HepG2 (cell line): ENCODE results near the gene USP10. TPM values are rescaled to one million over a fixed set of nuclear protein-coding genes. Genes with fewer than 3 reads are reported as not detected.

Experiments
- FOSL2 ChIP-seq: sonication (generic); formaldehyde crosslinking; IDR thresholded peaks from 2 replicates; pipeline ENCODE4 v1.4.0; 2020; ENCODE audit warnings: missing genetic modification reagents
- FOXP1 ChIP-seq, 2 experiments: fragments of 450-650 bp in 1 of 2; IDR thresholded peaks; 2 replicates each; pipeline ENCODE4 v1.6.1; 2017 to 2018; ENCODE audit warnings: antibody characterized with exemption in 1 of 2
- HHEX ChIP-seq: IDR thresholded peaks from 2 replicates; pipeline ENCODE4 v1.6.1; 2016; ENCODE audit warnings: control low read depth
- HNF4G ChIP-seq, 2 experiments: sonication (generic) in 1 of 2; formaldehyde crosslinking in 1 of 2; IDR thresholded peaks; 2 replicates each; pipeline versions ENCODE4 v1.4.0 to v1.6.1; 2011 to 2020; ENCODE audit warnings: borderline replicate concordance in 2 of 2, low read depth in 2 of 2, mild to moderate bottlenecking in 2 of 2, low read length in 1 of 2, missing genetic modification reagents in 1 of 2, moderate library complexity in 1 of 2
- IRX3 ChIP-seq: sonication (generic); formaldehyde crosslinking; IDR thresholded peaks from 2 replicates; pipeline ENCODE4 v1.8.1; 2023; ENCODE audit warnings: mild to moderate bottlenecking, low read depth, missing genetic modification reagents, borderline replicate concordance
- MAX ChIP-seq: IDR thresholded peaks from 2 replicates; pipeline ENCODE4 v1.6.1; 2012; ENCODE audit warnings: inconsistent platforms
- MTF1 ChIP-seq: sonication (generic); formaldehyde crosslinking; IDR thresholded peaks from 2 replicates; pipeline ENCODE4 v1.5.0; 2020; ENCODE audit warnings: missing genetic modification reagents
- NR2F2 ChIP-seq: IDR thresholded peaks from 2 replicates; pipeline ENCODE4 v1.6.1; 2012; ENCODE audit warnings: low read depth, inconsistent platforms, borderline replicate concordance
- PHF8 ChIP-seq: sonication (generic); formaldehyde crosslinking; IDR thresholded peaks from 2 replicates; pipeline ENCODE4 v1.5.0; 2020; ENCODE audit warnings: missing genetic modification reagents
- SCMH1 ChIP-seq: sonication (generic); formaldehyde crosslinking; IDR thresholded peaks from 2 replicates; pipeline ENCODE4 v1.9.0; 2021; ENCODE audit warnings: missing genetic modification reagents, mild to moderate bottlenecking, borderline replicate concordance
- SNRNP70 ChIP-seq: fragments of 200-400 bp; formaldehyde crosslinking; IDR thresholded peaks from 2 replicates; pipeline ENCODE4 v1.6.1; 2017; ENCODE audit warnings: mild to moderate bottlenecking, low read depth, low read length, moderate library complexity
- STAG1 ChIP-seq: sonication (generic); formaldehyde crosslinking; IDR thresholded peaks from 2 replicates; pipeline ENCODE4 v1.4.0; 2020; ENCODE audit warnings: missing genetic modification reagents
- ZBTB14 ChIP-seq: sonication (generic); formaldehyde crosslinking; IDR thresholded peaks from 2 replicates; pipeline ENCODE4 v1.4.0; 2020; ENCODE audit warnings: missing genetic modification reagents
- ZBTB21 ChIP-seq: sonication (generic); formaldehyde crosslinking; IDR thresholded peaks from 2 replicates; pipeline ENCODE4 v1.4.0; 2020; ENCODE audit warnings: missing genetic modification reagents
- ZBTB25 ChIP-seq: IDR thresholded peaks from 2 replicates; pipeline ENCODE4 v1.6.1; 2018; ENCODE audit warnings: missing genetic modification reagents
- ZFX ChIP-seq: sonication (generic); formaldehyde crosslinking; IDR thresholded peaks from 2 replicates; pipeline ENCODE4 v1.4.0; 2020; ENCODE audit warnings: mild to moderate bottlenecking, low read depth, missing genetic modification reagents, moderate library complexity
- ZNF484 ChIP-seq: sonication (generic); formaldehyde crosslinking; IDR thresholded peaks from 2 replicates; pipeline ENCODE4 v1.5.1; 2020; ENCODE audit warnings: mild to moderate bottlenecking, low read depth, missing genetic modification reagents, borderline replicate concordance
- ZNF580 ChIP-seq: IDR thresholded peaks from 2 replicates; pipeline ENCODE4 v1.6.1; 2016; ENCODE audit warnings: low read depth, borderline replicate concordance
- ZNF678 ChIP-seq: sonication (generic); formaldehyde crosslinking; IDR thresholded peaks from 2 replicates; pipeline ENCODE4 v1.4.0; 2020; ENCODE audit warnings: mild to moderate bottlenecking, missing genetic modification reagents
- ZNF709 ChIP-seq: sonication (generic); formaldehyde crosslinking; IDR thresholded peaks from 2 replicates; pipeline ENCODE4 v1.5.0; 2020; ENCODE audit warnings: mild to moderate bottlenecking, missing genetic modification reagents
- ZSCAN31 ChIP-seq: sonication (generic); formaldehyde crosslinking; IDR thresholded peaks from 2 replicates; pipeline ENCODE4 v1.5.0; 2020; ENCODE audit warnings: low read depth, mild to moderate bottlenecking, missing genetic modification reagents
- polyA plus RNA-seq, 8 experiments: library from polyadenylated mRNA; depleted of rRNA in 3 of 8; stranded (reverse) in 7 of 8; unstranded in 1 of 8; fragments of >200 nt; fragmentation: Illumina TruSeq in 4 of 8; extraction: Trizol in 4 of 8; gene quantifications; 2 replicates each; pipeline versions ENCODE4 v1.2.1 to v1.2.3, GENCODE V29; 2011 to 2016; ENCODE audit warnings: low read depth in 4 of 8, missing spikeins in 1 of 8, mixed read lengths in 1 of 8; ENCODE audit not compliant: insufficient read depth in 1 of 8
- total RNA-seq, 5 experiments: library from RNA; depleted of rRNA; stranded (reverse); fragments of >200 nt; fragmentation: Illumina TruSeq; extraction: Trizol; gene quantifications; 2 replicates each; pipeline ENCODE4 v1.2.3, GENCODE V29; 2016; ENCODE audit warnings: low read depth in 1 of 5
- TF ChIP-seq, protein P1 (sequence below): sonication (generic); formaldehyde crosslinking; IDR thresholded peaks from 2 replicates; pipeline ENCODE4 v1.4.0; 2020; ENCODE audit warnings: missing genetic modification reagents
- TF ChIP-seq, protein P2 (sequence below): IDR thresholded peaks from 2 replicates; pipeline ENCODE4 v1.6.1; 2012; ENCODE audit warnings: low read depth, low read length, improper control_type of control experiment

The USP10 gene
- total and polyA plus RNA-seq, 2 of the 13 experiments (the other 11 are each of a cell fraction or from before 2014, with no cell fraction given) = 79.1 to 122 TPM

GRCh38 chr16:84738255-84739038, 38.6 kb downstream of the USP10 start (continued):
- TF ChIP-seq ZBTB25 (no peak; the same call in 1 of the 2 replicates), FOXP1 (IDR thresholded peaks at IDR 0.05) (no peak), FOXP1 (CRISPR knock-in tag; IDR thresholded peaks at IDR 0.05) (0 out of 2 replicates have a peak, but pooled peaks have one; percentile 5), ZNF484 (CRISPR knock-in tag) (no peak), IRX3 (CRISPR knock-in tag) (no peak), MTF1 (CRISPR knock-in tag) (no peak), ZSCAN31 (0 out of 2 replicates have a peak, but pooled peaks have one; percentile 20), ZNF709 (CRISPR knock-in tag) (no peak), FOSL2 (CRISPR knock-in tag) (peak; percentile 46; the same call in 1 of the 2 replicates), ZBTB14 (CRISPR knock-in tag) (no peak), PHF8 (CRISPR knock-in tag) (no peak), HHEX (no peak), NR2F2 (no peak), STAG1 (CRISPR knock-in tag) (peak; percentile 75), ZNF678 (no peak), SCMH1 (CRISPR knock-in tag) (no peak), HNF4G (IDR thresholded peaks at IDR 0.05; ENCODE audit: borderline replicate concordance, low read depth, low read length) (peak; percentile 66; the same call in 1 of the 2 replicates), HNF4G (CRISPR knock-in tag; IDR thresholded peaks at IDR 0.05; ENCODE audit: borderline replicate concordance, low read depth) (no peak), ZNF580 (0 out of 2 replicates have a peak, but pooled peaks have one; percentile 45), ZBTB21 (CRISPR knock-in tag) (no peak), MAX (peak; percentile 28; the same call in 1 of the 2 replicates), ZFX (peak; percentile 18; the same call in 1 of the 2 replicates), SNRNP70 (no peak)
- TF ChIP-seq, protein P1, sequence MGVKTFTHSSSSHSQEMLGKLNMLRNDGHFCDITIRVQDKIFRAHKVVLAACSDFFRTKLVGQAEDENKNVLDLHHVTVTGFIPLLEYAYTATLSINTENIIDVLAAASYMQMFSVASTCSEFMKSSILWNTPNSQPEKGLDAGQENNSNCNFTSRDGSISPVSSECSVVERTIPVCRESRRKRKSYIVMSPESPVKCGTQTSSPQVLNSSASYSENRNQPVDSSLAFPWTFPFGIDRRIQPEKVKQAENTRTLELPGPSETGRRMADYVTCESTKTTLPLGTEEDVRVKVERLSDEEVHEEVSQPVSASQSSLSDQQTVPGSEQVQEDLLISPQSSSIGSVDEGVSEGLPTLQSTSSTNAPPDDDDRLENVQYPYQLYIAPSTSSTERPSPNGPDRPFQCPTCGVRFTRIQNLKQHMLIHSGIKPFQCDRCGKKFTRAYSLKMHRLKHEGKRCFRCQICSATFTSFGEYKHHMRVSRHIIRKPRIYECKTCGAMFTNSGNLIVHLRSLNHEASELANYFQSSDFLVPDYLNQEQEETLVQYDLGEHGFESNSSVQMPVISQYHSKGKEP (CRISPR knock-in tag) = no peak
- TF ChIP-seq, protein P2, sequence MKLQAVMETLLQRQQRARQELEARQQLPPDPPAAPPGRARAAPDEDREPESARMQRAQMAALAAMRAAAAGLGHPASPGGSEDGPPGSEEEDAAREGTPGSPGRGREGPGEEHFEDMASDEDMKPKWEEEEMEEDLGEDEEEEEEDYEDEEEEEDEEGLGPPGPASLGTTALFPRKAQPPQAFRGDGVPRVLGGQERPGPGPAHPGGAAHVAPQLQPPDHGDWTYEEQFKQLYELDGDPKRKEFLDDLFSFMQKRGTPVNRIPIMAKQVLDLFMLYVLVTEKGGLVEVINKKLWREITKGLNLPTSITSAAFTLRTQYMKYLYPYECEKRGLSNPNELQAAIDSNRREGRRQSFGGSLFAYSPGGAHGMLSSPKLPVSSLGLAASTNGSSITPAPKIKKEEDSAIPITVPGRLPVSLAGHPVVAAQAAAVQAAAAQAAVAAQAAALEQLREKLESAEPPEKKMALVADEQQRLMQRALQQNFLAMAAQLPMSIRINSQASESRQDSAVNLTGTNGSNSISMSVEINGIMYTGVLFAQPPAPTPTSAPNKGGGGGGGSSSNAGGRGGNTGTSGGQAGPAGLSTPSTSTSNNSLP = peak; percentile 24; the same call in 1 of the 2 replicates
